GM19467 (cell line): Measurements from ENCODE around the gene CADM2.
"Not testable (repeated sequence)": the region's sequence is repeated elsewhere in the genome, so short reads cannot be mapped to it uniquely, and the experiment has no call there.

ENCODE experiments used
- ATAC-seq: cut with Tn5 transposase; IDR thresholded peaks from one replicate; pipeline ENCODE4 v1.9.1; 2021; ENCODE audit warnings: mild to moderate bottlenecking, moderate library complexity; ENCODE audit not compliant: unreplicated experiment

Gene CADM2

DNA sequence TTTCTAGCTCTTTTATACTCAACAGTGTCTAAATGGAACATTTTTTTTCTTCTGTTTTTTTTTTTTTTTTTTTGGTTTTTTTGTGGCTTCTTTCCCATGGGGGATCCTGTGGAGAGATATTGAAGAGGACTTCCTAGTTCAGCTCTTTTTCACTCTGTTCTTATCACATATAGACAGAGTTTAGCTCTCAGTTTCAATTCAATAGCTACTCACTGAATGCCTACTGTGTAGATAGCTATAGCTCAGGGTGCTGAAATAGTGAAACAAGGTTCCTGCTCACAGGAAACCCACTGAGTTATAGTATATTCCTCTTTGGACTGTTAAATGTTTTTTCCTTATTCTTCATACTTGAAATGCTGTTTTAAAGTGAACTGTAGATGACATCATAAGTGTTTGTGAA lies 918.8 kb downstream of the CADM2 start:
- ATAC-seq, result no peak

DNA sequence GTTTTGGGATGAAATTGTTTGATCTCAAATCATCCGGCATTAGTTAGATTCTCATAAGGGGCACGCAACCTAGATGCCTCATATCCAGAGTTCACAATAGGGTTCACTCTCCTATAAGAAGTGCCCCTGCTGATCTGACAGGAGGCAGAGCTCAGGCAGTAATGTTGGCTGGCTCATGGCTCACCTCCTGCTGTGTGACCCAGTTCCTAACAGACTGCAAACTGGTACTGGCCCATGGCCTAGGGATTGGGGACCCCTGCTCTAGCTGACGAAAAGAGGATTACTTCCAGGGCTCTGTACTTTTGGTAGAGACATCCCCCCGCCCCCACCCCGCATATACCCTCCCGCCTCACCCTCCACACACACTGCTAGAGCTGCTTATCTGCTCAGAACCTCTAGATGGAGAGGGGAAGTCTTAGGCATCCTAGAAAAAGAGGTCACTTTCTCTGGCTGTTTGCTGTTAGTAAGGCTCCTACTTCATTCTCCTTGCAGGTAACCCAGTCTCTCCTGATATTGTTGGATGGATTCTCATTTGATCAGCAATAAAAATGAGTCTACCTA lies 923.1 kb downstream of the CADM2 start:
- ATAC-seq, result no peak

DNA sequence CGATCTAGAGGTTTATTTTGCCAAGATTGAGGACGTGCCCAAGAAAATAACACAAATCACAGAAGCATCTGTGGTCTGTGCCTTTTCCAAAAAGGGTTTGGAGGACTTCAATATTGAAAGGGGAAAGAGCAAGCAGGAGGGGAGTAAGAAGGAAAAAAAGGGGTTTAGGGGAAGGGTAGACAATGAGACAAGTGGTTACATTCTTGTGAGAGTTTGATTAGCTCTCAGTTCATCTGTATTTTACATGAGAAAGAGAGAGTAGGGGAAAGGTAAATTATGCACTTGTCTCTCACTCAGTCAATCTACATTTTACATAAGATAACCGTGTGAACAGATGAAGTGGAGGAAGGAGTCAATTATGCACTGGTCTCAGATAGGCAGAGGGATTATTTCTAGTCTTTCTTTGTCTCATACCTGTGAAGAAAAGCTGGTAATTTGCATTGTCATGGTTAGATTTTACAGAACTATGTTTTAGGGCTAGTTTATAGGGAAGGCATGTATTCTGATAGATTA lies 931.3 kb downstream of the CADM2 start:
- no peak for ATAC-seq

DNA sequence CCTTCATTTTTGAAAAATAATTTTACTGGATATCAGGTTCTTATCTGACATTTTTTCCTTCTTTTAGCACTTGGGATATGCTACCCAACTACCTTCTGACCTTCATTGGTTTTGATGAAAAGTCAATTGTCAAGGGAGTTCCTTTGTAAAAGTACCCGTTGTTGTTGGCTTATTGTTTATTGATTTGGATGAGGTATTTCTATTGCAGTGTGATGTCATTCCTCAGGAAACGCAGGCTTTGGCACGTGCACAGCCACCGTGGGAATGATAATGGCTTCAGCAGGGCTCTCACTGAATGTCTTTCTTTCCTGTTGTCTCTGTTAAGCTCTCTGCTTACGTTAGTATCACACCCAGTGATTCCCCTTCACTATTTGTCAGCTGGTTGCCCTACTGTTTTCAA lies 944.6 kb downstream of the CADM2 start:
- ATAC-seq, result no peak

DNA sequence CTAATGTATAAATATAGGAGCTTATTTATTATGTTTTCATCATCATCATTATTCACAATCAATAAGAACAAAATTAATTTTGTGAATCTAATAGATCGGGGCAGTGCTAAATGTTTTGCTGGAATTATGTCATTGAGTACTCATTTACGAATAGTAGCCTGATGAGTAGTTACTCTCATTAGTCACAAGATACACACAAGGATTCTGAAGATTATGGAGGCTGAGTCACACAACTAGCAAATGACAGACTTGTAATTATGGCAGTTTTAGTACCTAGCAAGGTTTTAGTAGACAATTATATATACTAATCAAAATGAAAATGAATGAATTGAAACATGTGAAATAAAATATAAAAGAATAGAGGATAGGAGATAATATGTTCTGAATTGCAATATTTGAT lies 954.2 kb downstream of the CADM2 start:
- no peak for ATAC-seq

DNA sequence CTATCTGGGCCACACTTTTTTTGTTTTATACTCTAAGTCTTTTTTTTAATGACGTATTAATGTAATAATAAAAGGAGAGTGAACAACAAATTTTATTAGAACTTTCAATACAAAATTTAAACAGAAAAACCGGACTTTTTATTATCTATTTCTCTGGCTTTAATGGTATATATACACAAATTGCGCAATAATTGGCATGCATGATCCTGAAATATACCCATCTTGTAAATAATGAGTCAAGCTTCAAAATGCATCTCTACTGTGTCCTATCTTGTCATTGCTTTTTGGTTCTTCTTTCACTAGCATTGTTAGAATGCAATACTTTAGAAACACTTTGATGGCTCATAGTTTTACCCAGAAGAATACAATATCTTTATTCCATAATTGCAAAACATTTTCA lies 963.6 kb downstream of the CADM2 start:
- ATAC-seq, result no peak

DNA sequence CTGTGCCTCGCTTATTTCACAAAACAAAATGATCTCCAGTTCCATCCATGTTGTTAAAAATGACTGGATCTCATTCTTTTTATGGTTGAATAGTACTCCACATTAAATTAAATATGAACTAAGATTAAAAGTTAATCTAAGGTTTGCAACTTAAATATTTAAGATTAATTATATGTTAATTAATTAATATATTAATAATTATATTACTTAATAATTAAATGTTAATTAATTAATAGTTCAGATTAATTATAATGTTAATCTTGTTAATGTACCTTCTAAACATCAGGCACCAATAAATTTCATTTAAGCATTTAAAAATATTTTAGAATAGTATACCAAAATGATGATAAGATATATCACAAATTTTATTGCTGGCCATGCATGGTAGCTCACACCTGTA lies 971.9 kb downstream of the CADM2 start:
- no peak for ATAC-seq

DNA sequence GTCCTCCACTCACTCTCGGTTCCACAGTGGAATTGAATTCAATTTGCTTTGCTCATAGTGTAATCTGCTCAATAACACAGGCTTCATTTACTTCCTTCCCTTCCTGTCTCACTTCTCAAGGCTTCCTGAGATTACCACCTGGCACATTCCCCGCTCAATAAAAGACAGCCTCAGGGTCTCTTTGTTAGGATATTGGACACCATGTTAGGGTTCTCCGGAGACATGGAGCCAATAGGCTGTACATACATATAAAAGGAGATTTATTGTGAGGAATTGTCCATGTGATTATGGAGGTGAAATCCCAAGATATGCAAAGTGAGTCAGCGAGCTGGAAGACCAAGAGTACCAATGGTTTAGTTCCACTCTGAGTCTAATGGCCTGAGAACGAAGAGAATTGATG lies 974.5 kb downstream of the CADM2 start:
- no peak for ATAC-seq

DNA sequence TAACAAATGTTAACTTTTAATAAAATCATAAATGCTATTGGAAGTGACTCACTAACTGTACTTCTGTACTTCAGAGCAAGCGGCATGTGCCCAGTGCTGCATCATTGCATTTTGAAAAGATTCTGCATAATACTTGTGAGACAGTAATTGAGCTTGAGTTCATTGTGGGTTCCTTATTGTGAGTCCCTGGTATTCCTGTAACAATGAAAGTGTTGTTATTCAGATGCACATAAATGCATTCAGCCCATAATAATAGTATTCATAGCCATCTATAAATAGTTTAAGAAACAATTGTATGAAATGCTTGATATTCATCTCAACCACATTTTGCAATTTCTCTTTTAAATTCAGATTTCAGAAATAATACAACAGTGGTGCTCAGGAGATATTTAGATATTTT lies 976.4 kb downstream of the CADM2 start:
- ATAC-seq, result no peak

DNA sequence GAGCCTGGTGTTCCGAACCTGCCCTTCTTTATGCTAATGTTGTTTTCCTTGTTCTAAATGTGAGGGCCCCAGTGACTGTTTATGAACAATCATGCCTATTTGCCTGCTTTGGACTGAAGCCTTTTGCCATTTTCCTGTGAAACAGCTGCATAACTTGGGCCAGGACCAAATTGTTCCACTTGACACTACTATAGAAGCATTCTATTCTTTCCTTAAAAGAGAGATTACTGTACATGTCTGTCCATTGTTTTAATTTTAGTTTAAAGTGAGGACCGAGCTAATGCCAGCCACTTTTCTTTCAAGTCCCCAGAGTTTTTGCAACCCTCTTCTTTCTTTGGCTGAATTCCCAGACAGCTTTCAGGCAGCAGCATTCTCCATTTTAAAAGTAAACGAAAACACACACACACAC lies 980.3 kb downstream of the CADM2 start:
- ATAC-seq, result no peak

DNA sequence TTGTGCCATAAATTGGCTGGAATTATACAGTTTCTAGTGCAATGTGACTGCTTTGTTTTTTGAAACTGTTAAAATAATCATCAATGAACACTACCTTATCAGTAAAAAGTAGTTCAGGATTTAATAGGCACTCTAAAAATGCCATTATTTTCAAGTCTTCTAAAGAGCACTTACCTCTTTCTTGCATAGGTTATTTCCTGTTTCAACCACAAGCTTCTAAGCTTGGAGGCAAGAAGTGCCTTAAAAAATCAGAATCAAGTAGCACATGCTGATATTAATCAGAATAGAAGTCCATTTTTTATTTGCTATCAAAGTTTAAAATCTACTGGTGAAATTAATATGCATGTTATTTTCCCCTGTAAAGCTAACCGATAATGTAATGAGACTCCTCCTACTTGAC lies 991.6 kb downstream of the CADM2 start:
- no peak for ATAC-seq

DNA sequence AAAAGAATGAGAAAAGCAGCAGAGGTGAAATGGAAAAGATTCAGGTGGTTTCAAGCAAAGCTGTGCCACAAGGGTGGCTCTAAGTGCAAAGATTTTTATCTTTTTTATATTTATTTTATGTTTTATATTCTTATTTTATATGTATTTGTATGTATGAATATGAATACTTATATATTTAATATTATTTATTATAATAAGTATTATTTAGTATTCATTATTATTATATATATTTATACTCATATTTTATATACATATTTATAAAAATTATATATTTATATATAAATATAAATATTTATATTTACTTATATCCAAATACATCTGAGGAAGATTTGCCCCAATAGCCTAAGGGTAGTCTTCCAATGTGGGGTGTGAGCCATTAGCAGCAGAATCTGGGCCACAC lies 1002.0 kb downstream of the CADM2 start:
- ATAC-seq, result no peak

DNA sequence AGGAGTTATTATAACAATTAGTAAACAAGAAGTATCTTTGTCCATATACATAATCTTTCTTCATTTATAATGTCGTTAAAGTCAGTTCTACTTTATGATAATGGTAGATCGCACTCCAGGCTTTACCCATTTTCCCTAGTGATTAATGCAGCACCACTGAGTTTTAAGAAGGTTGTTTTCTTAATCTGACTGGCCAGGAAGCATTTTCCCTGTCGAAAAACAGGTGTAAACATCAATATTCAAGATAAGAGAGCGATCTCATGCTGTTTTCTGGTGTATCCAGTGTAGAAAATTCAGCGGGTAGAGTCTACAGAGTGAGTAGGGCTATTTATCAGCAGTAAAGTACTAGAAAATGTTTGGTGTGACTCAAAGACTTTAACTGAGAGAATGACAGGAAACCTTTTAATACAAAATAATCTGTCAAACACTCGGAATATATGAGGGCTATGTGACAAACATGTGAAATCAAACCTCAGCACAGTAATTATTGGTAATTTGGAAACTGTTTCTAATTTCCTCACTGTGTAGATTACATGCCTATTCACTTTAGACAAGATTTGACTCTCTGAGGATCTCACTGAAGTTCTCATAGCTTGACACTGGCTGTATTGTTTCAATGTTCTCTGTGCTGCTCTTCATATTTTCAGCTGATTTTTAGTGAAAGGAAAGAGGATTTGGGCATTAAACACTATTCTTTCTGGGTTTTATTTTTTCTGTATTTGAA lies 1019.0 kb downstream of the CADM2 start:
- ATAC-seq, result no peak

DNA sequence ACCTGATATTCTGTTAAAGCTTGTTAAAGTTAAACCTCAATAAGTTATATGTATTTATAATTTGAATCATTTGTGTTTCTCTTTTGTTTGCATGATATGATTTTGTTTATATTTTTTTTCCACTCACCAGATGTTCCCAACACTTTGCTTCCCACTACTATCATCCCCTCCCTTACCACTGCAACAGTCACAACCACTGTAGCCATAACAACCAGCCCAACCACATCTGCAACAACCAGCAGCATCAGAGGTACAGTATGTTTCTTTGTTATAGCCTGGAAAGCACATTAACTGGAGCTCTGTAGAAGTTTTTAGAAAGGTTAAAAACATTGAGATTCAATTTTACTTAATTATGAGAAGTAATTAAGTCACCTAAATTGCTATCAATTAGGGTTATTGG lies 1020.2 kb downstream of the CADM2 start:
- ATAC-seq, result no peak

DNA sequence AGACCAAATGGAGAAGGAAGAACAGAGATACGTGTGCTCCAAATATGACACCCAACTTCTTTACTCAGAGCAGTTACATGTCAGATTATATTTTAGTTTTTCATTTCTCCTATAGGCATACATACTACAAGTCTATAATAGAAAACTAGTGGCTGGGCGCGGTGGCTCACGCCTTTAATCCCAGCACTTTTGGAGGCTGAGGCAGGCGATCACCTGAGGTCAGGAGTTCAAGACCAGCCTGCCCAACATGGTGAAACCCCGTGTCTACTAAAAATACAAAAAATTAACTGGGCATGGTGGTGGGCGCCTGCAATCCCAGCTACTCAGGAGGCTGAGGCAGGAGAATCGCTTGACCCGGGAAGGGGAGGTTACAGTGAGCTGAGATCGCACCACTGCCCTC lies 1030.8 kb downstream of the CADM2 start:
- ATAC-seq, result not testable (repeated sequence)

DNA sequence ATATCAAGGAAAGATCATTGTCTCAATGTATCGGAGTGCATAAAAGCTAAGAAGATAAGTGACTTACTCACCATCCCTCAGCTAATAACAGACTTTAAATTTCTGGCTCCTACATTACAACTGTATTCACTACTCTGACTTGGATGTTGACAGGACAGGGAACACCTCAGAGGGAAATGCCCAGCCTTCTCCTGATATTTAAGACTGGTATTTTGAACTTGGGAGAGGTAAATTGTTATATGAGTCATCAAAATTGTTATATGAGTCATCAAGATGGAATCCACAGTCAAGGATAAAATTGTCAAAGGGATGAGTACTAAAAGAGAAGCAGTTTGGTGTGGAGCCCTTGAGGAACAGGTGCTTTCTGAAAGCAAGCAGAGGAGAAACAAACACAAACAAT lies 1070.8 kb downstream of the CADM2 start:
- no peak for ATAC-seq

DNA sequence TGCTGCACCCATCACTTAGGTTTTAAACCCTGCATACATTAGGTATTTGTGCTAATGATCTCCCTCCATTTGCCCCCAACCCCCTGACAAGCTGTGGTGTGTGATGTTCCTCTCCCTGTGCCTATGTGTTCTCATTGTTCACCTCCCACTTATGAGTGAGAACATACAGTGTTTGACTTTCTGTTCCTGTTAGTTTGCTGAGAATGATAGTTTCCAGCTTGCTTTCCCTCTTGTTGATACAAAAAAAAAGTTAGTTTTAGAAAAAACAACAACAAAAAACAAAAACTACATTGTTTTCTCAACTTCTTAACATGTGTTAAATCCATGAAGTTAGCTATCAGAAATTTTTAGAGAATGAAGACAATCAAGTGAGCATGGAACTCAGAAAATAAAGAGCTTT lies 1079.1 kb downstream of the CADM2 start:
- no peak for ATAC-seq

DNA sequence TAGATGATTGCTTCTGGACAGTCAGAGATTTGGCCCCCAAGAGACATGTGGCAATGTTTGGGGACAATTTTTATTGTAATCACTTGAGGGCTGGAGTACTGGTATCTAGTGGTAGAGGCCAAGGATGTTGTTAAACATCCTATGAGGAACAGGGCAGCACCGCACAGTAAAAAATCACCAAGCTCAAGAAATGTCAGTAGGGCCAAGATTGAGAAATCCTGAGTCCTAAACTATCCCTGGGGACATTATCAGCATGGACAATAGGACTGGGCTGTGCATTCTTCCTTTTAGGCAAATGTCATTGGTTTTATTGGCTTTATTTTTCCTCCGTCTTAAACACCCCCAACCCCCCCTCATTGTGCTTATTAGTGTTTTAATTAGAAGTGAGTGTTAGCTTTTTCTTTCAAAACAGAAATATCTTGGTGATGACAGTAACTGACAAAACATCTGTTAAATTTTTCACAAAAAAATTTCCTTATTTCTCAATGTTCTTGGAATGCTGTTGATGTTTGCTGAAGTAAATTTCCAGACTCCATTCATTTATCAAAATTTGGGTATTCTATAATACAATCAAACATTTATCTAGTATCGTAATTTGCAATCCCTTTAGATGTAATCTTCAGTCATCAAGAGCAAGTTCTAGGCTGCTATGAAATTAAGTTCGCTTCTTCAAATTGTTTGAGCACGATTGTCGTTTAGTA lies 1087.8 kb downstream of the CADM2 start:
- ATAC-seq, result no peak

DNA sequence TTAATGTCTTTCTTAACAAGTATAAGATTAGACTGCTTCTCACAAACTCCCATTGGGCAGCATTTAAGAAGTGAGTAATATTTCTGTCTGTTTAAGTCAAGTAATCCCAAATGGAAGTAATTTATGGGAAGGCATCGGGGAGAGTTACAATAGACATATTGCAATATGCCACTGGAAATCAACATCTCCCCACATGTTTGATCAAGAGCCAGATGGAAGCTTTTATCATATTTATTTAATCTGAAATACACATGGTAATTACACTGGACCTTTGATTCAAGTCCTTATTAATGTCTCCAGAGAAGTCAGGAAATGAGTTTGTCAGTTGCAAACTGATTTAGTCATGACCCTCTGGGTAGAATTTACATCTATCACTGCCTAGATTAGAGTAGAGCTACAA lies 1088.4 kb downstream of the CADM2 start:
- no peak for ATAC-seq

DNA sequence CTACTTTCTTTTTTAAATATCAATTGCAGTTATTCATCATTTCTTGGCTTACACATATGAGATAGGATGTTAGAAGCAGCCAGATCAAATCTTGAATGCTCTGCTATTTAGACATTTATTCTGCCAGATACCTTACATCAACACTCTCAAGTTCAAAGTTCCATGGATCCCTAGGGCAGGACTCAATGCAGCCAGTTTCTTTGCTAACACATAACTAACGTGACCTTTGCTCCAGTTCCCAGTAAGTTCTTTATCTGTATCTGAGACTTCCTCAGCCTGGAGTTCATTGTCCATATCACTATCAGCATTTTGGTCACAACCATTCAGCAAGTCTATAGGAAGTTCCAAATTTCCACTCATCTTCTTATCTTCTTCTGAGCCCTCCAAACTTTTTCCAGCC lies 1092.3 kb downstream of the CADM2 start:
- ATAC-seq, result no peak

DNA sequence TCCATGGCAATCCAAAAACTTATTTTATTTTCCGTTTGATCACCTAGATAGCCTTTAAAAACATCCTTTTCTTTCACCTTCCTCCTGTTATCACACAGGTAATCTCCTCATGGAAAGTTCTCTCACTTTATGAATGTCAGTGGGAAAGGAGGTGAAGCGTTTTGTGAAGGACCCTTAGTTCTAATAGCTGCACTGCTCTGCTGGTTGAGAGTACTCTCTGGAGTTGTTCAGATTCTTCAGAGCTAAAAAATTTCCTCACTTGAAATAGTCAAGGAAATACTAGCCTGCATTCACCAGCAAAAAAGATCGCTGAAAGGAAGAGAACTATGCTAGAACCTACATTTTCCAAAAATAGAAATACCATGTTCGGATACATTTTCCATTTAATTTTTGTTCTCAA lies 1097.2 kb downstream of the CADM2 start:
- ATAC-seq, result no peak

DNA sequence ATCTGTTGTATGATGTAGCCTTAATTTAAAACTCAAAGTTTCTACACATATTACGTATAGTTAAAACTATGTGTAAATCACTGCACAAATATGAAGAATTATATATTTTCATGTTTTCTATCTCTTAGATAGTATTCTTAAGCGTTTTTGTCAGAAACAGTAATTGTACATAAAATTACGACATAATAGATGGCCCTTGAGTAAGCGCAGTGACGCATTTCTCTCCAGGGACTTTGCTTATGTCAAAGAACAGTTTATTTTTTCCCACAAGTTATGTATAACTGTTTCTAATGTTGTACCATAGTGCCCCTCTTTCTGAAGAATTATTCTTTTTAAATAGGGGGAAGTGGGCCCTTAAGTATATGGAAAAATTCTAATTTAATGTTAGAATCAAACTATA lies 1098.2 kb downstream of the CADM2 start:
- no peak for ATAC-seq
